HG03432 (cell line): ENCODE data around the gene PPARD.

Experiments
- ATAC-seq: cut with Tn5 transposase; IDR thresholded peaks from one replicate; pipeline ENCODE4 v1.9.1; 2021; ENCODE audit warnings: mild to moderate bottlenecking, moderate library complexity; ENCODE audit not compliant: unreplicated experiment

PPARD gene

DNA sequence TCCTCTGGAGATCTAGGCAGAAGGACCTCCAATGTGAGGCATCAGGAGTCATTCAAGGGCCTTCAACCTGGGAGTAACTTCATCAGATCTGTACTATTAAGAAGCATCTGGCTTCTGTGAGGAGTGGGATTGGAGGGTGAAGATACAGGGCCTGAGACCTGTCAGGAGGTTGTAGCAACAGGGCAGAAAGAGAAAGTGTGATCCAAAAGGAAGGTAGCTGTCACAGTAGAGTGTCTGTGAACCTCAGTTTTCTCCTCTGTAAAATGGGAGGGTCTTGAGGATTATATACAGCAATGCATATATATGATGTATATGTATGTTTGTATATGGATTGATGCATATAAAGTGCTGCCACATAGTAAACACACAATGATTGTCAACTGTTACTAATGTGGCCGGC is 123.3 kb downstream of the PPARD start:
- no peak for ATAC-seq

DNA sequence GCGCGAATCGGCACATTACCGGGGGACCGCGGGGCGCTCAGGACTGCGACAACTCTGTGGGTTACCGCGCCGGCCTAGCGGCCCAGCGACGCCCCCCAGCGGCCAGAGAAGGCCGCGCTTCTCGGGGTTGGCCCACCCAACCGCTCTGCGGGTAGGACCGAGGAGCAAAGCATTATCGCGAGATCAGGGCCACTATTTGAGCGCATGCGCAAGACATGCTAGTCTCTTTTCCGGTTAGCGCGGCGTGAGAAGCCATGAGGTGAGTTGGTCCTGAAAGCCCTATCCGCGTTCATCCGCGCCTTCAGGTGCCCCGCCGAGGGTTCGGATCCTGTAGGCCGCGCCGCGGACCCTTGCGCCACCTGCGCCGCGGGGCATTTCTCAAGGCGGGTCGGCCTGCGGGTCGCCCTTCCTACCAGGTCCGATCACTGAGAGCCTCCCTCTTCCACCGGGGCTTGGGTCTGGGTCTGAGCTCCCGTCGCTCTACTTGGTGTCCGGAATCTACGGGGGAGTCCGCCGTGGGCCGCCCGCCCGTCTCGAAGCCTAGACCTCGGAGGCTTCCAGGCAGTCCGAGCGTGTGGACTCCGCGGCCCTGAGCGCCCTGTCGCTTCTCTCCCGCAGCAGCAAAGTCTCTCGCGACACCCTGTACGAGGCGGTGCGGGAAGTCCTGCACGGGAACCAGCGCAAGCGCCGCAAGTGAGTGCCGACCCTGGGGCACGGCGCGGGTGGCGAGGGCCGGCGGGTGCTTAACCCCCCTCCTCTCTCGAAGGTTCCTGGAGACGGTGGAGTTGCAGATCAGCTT is 126.0 kb downstream of the PPARD start, which contains the start of gene RPL10A:
RPL10A (plus strand) TSS at position 221 of the 799 bp plus-strand sequence; CDS start at position 255, 34 bp downstream.
- peak; percentile 90 for ATAC-seq

DNA sequence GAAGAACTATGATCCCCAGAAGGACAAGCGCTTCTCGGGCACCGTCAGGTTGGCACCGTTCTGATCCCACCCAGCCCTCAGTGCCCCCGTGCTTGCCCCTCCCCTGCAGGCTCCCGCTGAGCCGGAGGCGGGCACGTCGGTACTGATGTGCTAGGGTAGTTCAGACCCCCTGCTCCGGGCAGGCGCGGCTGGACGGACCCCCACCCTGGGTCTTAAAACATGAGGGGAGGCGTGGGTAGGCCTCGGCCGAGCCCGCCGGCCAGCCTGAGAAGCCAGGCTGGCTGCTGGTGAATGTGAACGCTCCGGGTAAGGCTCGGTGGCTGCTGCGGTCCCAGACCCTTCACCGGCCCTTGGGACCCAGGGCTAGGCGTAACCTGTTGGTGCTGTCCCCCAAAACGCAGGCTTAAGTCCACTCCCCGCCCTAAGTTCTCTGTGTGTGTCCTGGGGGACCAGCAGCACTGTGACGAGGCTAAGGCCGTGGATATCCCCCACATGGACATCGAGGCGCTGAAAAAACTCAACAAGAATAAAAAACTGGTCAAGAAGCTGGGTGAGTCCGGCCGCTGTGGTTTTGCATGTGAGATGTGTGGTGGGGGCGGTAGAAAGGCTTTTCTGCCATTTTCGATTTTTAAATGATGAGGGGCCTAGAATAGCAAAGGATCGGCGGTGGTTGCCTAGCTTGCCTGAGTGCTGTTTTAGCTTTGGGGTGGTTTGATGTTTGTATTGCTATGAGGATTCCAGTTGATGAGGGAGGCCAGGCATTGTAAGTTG is 126.8 kb downstream of the PPARD start:
- ATAC-seq = no peak

DNA sequence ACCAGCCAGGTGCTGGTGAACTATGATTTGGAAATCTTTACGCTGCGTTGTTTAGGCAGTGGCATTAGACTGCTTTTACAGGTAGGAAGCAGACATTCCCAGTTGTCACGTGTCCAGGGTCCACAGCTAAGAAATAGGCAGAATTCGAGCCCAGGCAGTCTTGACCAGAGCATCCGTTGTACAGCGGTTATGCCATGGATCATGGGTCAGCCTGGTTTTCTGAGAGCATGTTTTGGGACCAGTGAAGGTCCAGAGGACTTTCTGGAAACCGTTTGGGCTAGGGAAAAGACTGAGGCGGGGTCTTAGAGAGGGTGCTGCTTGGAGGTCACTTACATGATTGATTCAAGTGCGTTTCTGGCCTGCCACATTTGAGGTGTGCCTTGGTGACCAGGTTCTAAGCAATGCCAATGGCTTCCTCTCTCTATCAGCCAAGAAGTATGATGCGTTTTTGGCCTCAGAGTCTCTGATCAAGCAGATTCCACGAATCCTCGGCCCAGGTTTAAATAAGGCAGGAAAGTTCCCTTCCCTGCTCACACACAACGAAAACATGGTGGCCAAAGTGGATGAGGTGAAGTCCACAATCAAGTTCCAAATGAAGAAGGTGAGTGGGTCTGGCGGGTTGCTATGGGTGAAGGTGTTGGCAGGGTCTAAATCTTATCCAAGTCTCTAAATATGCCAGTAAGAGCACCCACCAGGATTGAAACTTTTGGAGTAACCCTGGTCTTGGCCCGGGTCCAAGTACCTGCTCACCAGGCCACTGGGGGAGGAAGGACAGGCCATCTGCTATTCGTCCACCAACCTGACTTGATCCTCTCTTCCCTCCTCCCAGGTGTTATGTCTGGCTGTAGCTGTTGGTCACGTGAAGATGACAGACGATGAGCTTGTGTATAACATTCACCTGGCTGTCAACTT is 127.6 kb downstream of the PPARD start:
- no peak for ATAC-seq

DNA sequence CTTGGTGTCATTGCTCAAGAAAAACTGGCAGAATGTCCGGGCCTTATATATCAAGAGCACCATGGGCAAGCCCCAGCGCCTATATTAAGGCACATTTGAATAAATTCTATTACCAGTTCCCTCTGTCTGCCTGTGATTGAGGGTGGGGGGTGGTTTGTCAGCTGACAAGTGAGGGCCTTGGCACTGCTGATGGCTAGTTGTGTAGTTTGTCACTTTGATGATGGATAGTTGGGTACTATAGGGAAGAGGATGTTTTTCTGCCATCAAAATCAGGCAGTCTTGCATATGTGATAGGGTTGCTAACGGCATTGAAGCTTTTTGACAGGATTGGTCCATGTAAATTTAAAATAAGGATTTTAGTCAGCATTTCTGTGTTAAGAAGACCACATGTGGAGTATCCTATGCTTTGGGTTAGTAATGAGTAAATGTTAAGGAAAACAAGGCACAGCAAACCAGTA is 128.3 kb downstream of the PPARD start:
- no peak for ATAC-seq

DNA sequence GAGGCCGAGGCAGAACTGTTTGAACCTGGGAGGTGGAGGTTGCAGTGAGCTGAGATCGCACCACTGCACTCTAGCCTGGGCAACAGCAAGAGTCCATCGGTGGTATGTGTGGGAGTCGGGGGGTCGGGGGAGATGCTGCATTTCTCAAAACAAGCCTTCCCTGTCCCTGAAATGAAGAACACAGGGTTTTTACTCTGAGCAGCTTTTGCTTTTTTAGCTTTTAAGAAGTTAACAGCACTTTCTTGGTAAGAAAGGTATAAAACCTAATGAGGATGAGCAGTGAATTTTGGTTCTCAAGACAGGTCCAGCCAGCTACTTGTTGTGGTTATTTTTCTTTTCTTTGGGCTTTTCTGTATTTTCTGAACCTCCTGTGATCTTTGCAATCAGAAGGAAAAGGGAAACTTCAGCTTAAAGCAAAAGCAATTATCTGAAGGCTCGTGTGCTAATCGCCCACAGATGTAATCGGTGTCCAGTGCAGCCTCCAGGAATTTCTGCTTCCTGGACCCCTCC is 129.5 kb downstream of the PPARD start:
- no peak for ATAC-seq

DNA sequence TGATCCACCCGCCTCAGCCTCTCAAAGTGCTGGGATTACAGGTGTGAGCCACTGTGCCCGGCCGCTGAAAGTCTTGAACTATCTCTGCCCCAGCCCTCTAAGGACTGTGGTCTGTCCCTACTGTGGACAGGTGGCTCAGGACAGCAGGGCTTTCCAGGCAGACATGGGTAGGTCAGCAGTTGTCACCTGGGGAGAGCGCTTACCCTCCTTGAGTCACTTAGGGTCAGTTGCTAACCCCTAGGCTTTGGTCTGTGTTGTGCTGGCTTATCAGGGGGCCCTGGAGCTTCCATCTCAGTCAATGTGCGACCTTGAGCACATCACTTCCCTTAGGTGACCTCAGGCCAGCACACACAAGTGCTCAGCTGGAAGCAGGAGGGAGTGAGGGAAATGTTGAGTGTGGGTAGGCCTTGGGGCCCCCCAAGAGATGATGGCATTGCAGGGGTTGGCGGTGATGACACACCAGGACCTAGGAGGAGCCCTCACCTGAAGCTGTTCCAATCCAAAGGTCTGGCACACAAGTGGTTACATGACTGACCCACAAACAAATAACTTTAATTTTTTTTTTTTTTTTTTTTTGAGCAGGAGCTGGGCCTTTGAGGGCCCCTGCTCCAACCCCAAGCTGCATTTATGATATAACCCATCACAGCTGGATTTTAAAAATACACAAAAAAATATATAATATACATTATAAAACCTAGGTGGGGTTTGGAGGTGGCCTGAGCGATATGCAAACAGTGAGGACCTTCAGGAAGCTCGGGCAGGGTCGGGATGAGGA is 130.9 kb downstream of the PPARD start:
- ATAC-seq = no peak

DNA sequence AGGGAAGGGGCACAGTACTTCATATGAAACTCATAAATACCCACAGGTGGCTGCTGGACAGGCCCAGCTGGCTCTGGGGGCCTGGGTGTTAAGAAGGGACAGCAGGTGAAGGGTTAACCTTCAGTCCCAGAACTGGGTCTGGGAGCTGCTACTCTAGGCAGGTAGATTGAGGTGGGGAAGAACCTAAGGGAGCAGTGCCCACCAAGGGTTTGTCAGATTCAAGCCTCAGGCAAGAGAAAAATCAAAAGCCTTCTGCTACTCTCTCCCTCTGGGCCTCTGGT is 131.4 kb downstream of the PPARD start:
- ATAC-seq = no peak

DNA sequence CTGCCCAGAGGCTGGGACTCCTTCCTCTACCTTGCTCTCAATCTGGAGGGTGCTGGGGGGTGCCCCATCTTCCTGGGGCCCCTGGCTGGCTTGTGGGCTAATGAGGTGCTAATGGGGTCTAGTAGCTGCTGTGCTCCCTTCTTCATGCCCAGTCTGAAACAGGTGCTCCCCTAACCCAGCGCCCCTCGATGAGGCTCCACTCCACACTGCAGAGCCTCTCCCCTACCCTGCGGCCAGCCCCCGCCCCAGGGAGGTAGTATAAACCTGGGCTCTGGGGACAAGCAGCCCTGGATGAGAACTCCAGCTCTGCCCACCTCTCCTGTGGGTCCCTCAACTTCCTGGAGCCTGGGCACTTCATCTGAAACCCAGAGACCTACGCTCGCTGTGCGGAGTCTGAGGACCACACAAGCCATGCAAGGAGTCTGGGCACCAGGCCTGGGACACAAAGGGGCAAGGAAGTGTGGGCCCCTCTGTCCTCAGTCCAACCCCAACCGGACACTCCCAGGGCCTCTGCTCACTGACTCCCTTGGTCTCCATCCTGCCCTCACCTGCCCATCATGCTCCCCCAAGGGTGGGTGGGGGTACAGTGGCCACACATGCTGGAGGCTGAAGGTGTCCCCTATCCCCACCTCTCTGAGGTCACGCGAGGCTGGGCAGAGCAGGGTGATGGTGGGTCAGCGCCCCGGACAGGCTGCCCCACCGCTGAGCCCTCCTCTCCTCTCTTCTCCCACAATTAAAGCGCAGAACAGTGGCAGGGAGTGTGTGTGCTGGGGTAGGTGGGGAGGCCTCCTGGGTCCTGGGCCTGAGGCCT is 132.0 kb downstream of the PPARD start:
- ATAC-seq = no peak

DNA sequence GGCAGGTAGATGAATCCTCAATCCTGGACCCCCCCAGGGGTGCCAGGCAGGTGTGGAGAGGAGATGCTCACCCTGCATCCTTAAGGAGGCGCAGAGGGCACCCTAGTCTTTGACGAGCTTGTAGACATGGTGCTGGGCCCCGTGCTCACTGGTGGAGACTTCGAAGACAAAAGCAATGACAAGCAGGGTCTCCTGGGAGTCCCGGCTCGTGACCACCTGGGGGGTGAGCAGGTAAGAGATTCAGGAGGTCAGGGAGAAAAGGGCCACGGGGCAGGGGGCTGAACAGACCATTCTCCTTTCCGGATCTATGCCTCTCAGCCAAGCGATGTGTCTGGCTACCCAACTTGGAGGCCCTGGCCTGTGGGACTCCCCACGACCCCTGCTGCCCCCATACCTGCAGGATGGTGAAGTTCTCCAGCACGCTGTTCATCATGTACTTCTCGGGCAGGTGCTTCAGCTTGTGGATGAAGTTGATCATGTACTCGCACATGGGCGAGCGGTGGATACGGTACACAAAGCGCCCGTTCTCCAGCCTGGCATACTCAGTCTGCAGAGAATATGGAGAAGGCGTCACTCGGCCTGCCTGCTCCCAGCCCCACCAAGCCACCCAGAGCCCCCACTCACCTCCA is 132.7 kb downstream of the PPARD start:
- ATAC-seq = no peak

DNA sequence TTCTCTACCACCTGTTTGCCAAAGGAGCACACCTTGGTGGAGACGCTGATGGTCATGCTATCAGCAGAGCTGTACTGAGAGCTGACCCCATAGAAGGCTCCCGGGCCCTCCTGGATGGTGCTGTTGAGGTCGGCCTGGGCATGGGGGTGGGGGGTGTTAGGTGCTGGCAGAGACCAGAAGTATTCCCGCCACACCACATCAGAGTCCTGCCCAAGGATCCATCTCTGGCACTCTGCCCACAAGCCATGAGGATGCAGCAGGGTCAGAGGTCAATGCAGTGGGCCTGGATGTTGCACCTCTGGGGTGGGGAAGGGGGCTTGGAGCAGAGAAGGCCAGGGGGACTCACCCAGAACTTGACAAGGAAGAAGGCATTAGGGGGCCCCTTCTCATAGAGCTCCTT is 133.2 kb downstream of the PPARD start:
- no peak for ATAC-seq

DNA sequence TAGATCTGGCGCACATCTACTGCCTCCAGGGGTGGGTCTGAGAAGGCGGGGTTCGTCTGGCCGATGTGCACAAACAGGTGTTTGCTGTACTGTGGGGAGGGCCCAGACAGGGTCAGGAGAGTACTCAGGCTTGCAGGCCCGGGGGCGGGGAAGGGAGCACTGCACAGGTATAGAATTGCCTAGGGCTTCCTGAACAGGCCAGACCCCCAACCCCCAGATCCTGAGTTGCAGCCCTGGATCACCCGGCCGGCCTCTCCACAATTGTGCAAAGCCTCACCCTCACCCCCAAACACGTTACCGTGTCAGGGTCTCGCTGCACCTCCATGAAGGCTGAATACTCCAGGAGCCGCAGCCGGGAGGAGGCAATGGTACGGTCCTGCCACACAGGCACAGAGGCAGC is 133.6 kb downstream of the PPARD start:
- ATAC-seq = no peak

DNA sequence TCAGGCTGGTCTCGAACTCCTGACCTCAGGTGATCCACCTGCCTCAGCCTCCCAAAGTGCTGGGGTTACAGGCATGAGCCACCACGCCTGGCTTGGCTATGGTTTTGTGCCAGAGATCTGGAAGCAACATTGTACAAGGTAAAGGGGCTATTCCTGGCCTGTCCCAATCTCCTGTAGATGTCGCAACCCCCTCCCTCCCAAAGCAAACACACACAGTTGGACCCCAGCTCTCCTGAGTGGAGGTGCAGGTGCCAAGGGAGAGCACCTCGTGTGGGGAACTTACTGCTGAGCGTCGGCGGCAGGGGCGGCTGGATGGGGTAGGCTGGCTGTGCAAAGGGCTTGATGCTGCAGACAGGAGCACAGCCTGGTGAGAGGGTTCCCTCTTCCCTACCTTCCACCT is 134.7 kb downstream of the PPARD start:
- ATAC-seq = no peak
